NCI-H82 (cell line): Measurements from ENCODE around the gene NNAT.
"Not testable (repeated sequence)": the region's sequence is repeated elsewhere in the genome, so short reads cannot be mapped to it uniquely, and the experiment has no call there.

Source experiments
- DNase-seq: peaks from one replicate; lab custom pipeline; 2025; lab: John Stamatoyannopoulos, UW

The NNAT gene

GRCh38 chr20:37521061-37521771 is at the start of gene NNAT:
Gene NNAT, plus strand, starts transcription at chr20:37521250. Its CDS starts 82 bp downstream, at chr20:37521332.
- no peak for DNase-seq

- DNase-seq: no peak
Observed at GRCh38 chr20:37471741-37472235, 49.3 kb upstream of the NNAT start.

GRCh38 chr20:37472435-37472834 is 48.6 kb upstream of the NNAT start:
- not testable (repeated sequence) for DNase-seq

GRCh38 chr20:37473249-37474000 is 47.6 kb upstream of the NNAT start:
- no peak for DNase-seq

GRCh38 chr20:37474386-37474785 is 46.7 kb upstream of the NNAT start:
- DNase-seq: no peak

GRCh38 chr20:37475252-37475651 is 45.8 kb upstream of the NNAT start:
- no peak for DNase-seq

GRCh38 chr20:37477041-37477440 is 44.0 kb upstream of the NNAT start:
- no peak for DNase-seq

GRCh38 chr20:37479266-37479665 is 41.8 kb upstream of the NNAT start:
- DNase-seq: no peak

GRCh38 chr20:37479925-37480691 is 40.9 kb upstream of the NNAT start:
- no peak for DNase-seq

GRCh38 chr20:37480919-37481318 is 40.1 kb upstream of the NNAT start:
- no peak for DNase-seq

GRCh38 chr20:37481610-37482009 is 39.4 kb upstream of the NNAT start:
- DNase-seq: no peak

- no peak for DNase-seq
Observed at GRCh38 chr20:37484331-37484730, 36.7 kb upstream of the NNAT start.

GRCh38 chr20:37486209-37486608 is 34.8 kb upstream of the NNAT start:
- not testable (repeated sequence) for DNase-seq

- no peak for DNase-seq
Observed at GRCh38 chr20:37490663-37491350, 30.2 kb upstream of the NNAT start.

GRCh38 chr20:37492096-37492625 is 28.9 kb upstream of the NNAT start:
- no peak for DNase-seq

- no peak for DNase-seq
Observed at GRCh38 chr20:37492945-37493344, 28.1 kb upstream of the NNAT start.

GRCh38 chr20:37494301-37494700 is 26.7 kb upstream of the NNAT start:
- no peak for DNase-seq

GRCh38 chr20:37494796-37495195 is 26.3 kb upstream of the NNAT start:
- no peak for DNase-seq

GRCh38 chr20:37498066-37498665 is 22.9 kb upstream of the NNAT start:
- DNase-seq: no peak

- DNase-seq: no peak
Observed at GRCh38 chr20:37500311-37500710, 20.7 kb upstream of the NNAT start.

- DNase-seq: peak; percentile 71
Observed at GRCh38 chr20:37501940-37502339, 19.1 kb upstream of the NNAT start.
